Vagina (tissue), 2 donors: ENCODE data around the gene PM20D1.

Experiments
- CTCF ChIP-seq, 3 experiments: fragments of 450-650 bp in 2 of 3; fragments of 200-600 bp in 1 of 3; sonication (generic) in 1 of 3; IDR thresholded peaks; one replicate each; pipeline ENCODE4 v1.5.1; 2017 to 2019; ENCODE audit warnings: antibody characterized with exemption in 3 of 3, mild to moderate bottlenecking in 2 of 3, moderate library complexity in 2 of 3
- POLR2AphosphoS5 ChIP-seq, 2 donors: sonication (generic); formaldehyde crosslinking; IDR thresholded peaks; one replicate each; pipeline ENCODE4 v1.9.0; 2017; ENCODE audit warnings: antibody characterized with exemption in 2 of 2, mild to moderate bottlenecking in 2 of 2, low read depth in 1 of 2; ENCODE audit not compliant: insufficient read depth in 1 of 2

- TF ChIP-seq CTCF (IDR thresholded peaks at IDR 0.05) (no peak), POLR2AphosphoS5 (IDR thresholded peaks at IDR 0.05; ENCODE audit: insufficient read depth in 1 of 2, low read depth in 1 of 2) (no peak)
These were observed 38.3 kb downstream of the PM20D1 start for GRCh38 chr1:205811660-205812059.
